Cardiac septum (tissue), 1 donor: Measurements from ENCODE around the gene BRAF. TPM values are rescaled to one million over a fixed set of nuclear protein-coding genes. Genes with fewer than 3 reads are reported as not detected.
"Not testable (repeated sequence)": the region's sequence is repeated elsewhere in the genome, so short reads cannot be mapped to it uniquely, and the experiment has no call there.

Experiments used
- DNase-seq: peaks from one replicate; pipeline ENCODE4 v3.0.0-alpha.2; 2020; ENCODE audit warnings: low spot score
- intact Hi-C: fragments of 100-400 bp; cut with DNase I; formaldehyde crosslinking; loops from one replicate; pipeline ENCODE4 v1.14.0; 2022
- total RNA-seq: library from RNA; stranded (reverse); fragmentation: NEBNext Ultra II Directional; extraction: Animal tissue kit (Norgen Biotek cat#: 25700); gene quantifications from one replicate; pipeline ENCODE4 v1.2.1, GENCODE V29; 2021
- donor health status: DM: no; HTN: no; CAD: no.

The BRAF gene
- total RNA-seq, 1 donor from 2014 or later: 35.0 TPM

DNA sequence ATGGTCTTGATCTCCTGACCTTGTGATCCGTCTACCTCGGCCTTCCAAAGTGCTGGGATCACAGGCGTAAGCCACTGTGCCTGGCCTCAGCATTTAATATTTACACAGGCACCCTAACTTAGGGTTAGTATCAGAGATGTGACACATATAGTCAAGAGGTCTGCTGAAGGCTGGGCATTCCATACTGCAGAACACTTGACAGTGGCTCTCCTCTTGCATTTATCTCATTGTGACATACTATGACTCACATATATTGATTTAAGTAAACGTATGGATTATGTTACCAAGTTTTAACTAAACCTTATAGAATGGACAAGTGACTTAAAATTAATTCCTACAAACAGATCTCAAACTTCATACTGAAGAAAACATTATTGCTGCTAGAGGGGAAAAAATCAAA, 36.6 kb downstream of the BRAF start:
- intact Hi-C loops: no loop called here
- no peak for DNase-seq

DNA sequence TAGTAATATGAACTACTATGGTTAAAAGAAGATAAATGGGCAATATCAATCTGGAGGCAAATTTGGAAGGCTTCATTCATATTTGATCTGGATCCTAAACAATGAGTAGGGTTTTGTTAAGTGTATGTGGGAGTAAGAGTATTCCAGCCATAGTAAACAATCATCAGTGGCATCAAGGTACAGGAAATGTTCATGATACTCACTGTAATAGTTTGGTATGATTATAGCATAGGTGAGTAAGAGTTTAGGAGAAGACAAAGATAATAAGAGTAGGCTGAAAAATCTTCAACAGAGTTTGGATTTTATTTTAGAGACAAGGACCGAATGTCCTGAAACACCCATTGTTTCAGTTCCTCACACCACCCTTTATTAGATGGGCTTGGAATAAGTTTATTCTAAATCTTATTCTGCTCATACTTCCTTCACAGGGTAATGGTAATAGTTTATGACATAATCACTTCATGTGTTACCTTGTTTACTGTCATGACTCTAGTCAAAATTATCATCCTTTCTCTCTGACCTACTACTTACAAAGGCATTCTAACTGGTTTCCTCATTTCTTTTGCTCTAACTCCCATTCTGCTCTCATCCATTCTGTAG, 38.9 kb downstream of the BRAF start:
- DNase-seq: no peak
- intact Hi-C loops: no loop called here

DNA sequence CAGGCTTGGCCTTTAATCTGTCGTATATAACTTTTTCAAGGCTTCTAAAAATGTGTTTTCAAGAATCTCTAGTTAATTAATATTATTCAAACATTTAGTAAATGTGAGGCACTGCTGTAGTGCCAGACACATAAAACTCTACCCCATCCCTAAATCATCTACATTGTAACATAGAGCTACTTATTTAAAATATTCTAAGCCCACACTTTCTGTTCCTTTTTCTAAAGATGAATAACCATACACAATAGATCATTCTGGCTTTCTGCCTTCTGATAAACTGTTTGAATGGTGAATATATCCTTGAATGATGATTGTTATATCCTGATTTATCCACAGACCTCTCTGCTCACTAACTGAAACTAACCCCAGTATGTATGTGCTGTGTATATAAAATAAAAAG, 41.4 kb downstream of the BRAF start:
- DNase-seq: no peak
- intact Hi-C loops: no loop called here

DNA sequence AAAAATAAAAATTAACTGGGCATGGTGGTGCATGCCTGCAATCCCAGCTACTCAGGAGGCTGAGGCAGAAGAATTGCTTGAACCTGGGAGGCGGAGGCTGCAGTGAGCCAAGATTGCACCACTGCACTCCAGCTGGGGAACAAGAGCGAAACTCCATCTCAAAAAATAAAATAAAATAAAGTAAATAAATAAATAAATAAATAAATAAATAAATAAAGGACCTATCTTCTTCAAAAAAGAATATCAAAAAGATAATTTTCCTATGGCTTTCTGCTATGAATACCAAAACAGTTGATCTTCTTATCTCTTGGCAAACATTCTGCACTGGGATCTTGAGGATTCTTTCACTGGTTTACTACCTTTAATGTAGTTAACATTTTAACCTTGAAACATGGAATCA, 41.9 kb downstream of the BRAF start:
- DNase-seq, intact Hi-C loops: not testable (repeated sequence)

DNA sequence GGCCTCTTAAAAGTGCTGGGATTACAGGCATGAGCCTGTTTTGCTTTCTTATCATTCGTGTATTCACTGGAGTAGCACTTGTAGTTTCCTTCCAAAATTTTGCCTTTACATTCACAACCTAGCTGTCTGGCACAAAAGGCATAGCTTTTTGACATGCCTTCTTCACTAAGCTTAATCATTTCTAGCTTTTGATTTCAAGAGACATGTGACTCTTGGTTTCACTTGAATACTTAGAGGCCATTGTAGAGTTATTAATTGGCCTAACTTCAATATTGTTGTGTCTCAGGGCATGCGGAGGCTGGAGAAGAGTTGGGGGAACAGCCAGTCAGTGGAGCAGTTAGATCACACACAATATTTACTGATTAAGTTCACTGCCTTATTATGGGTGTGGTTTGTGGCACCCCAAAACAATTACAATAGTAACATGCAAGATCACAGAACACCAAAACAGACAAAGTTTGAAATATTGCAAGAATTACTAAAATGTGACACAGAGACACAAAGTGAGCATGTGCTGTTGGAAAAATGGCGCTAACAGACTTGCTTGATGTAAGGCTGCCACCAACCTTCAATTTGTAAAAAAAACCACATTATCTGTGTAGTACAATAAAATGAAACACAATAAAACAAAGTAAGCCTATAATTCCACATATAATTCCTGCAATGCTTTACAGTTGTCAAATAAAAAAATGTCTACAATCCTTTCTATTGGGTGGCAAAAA, 43.1 kb downstream of the BRAF start:
- no peak for DNase-seq
- intact Hi-C loops: no loop called here

DNA sequence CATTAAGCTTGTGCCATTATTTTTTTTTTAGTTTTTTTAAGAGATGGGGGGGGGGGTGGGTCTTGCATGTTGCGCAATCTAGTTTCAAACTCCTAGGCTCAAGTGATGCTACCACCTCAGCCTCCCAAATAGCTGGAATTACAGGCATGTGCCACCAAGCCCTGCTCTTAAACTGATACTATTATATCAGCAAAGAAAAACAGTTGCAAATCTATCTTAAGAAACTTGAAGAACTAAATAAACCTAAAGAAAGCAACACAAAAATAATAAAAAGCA, 47.5 kb downstream of the BRAF start:
- no peak for DNase-seq
- intact Hi-C loops: loop anchor here (10.0 kb wide), 1 partner anchor 48 kb away; the partner anchor contains the start of gene BRAF

DNA sequence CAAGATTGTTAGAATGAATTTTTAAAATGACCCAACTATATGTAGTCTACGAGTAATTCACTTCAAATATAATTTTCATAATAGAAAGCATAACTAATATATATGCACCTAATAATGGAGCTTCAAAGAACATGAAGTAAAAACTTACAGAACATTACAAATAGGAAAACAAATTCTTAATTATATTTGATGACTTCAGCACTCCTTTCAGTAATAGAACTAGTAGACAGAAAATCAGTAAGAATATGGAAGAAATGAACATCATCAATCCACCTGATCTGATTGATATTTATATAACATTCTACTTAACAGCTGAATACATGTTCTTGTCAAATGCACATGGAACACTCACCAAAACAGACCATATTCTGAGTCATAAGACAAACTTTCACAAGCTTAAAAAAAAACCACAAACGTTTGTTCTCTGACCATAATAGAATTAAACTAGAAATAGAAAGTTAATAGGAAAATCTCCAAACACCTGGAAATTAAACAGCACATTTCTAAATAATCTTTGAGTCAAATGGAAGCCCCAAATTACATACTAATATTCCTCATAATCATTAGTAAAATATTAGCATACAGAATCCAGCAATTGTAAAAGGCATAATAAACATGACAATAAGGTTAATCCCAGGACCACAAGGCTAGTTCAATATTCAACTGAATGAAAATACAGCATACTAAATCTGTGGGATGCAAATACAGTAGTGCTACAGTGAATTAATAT, 48.0 kb downstream of the BRAF start:
- DNase-seq: no peak
- intact Hi-C loops: loop anchor here (10.0 kb wide), 1 partner anchor 48 kb away; the partner anchor contains the start of gene BRAF

DNA sequence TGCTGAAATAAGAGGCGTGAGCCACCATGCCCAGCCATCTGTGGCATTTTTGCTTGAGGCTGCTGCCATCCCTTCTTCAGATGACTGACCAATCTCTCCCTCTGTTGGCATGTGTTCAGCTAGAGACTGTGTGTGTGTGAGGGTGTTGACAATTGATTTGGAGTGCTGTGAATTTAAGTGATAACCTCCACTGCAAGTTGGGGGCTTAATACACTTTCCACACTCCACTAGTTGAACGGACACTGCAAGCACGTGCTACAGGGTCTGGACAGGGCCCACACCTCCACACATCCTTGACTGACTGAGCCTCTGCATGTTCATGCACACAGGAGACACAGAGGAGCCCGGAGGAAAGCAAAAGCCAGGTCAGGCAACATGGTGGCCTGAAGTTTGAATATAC, 51.3 kb downstream of the BRAF start:
- intact Hi-C loops: loop anchor here (10.0 kb wide), 1 partner anchor 51 kb away; the partner anchor contains the start of gene BRAF
- DNase-seq: no peak

DNA sequence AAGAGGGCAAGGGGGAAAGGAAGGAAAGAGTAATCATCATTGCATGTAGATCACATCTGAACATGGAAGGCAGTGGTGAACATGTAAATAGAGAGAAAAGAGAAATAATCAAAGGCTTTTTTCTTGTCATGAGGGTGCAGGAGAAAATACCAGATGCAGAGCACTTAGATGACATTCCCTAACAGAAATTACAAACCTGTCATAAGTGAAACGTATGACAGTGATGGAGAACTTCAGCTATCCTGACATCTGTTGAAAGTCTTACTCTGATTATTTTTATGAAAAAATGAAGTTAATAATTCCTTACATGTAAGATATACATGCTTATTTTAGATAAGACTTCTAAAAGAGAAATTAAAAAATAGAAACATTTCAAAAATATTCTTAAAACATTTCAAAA, 54.7 kb downstream of the BRAF start:
- intact Hi-C loops: loop anchor here (10.0 kb wide), 1 partner anchor 55 kb away; the partner anchor contains the start of gene BRAF
- no peak for DNase-seq

DNA sequence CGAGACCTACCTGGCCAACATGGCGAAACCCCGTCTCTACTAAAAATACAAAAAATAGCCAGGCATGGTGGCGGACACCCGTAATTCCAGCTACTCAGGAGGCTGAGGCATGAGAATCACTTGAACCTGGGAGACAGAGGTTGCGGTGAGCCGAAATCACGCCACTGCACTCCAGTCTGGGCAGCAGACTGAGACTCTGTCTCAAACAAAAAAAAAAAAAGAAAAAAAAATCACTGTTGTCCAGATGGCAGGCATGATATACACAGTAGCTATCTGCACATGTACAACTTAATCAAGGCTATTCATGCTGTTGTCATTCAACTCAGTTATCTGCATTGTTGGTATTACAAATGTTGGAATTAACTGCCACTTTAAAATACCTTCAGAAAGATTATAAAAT, 55.3 kb downstream of the BRAF start:
- DNase-seq: no peak
- intact Hi-C loops: no loop called here

DNA sequence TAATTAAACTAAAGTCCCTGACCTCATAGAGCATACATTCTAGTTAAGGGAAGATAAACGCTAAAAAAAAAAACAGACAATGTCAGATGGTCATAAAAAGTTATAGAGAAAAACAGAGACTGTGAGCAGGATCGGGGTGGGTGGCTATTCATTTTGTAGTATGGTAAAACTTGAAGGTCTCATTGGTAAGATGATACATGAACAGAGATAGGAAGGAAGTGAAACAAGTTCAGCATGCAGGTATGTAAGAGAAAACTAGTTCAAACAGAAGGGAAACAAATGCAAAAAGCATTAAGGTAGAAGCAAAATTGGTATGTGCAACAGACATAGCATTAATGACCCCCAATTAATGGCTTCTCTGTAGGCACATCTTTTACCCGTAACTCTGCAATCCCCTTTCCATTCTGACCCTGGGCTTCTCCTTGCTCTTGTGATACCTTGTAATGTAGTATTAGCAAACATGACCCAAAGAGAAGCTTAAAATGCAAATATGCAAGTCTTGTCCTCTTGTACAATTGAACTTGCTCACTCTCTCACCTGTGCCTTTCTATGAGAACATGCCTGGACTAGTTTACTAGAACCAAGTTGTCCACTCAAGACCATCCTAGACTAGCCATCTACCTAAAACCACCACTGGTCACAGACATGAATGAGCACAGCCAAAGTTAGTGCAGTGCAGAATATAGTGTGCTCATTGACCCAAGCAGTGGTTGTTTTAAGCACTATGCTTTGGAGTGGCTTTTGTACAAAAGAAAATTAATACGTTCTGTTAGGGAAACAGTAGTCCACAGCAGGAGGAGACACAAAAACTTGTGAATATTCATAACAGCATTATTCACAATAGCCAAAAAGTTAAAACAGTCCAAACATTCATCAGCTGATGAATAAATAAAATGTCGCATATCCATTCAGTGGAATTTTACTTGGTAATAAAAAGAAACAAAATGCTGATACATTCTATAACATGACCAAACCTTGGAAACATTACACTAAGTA, 57.0 kb downstream of the BRAF start:
- no peak for DNase-seq
- intact Hi-C loops: no loop called here

DNA sequence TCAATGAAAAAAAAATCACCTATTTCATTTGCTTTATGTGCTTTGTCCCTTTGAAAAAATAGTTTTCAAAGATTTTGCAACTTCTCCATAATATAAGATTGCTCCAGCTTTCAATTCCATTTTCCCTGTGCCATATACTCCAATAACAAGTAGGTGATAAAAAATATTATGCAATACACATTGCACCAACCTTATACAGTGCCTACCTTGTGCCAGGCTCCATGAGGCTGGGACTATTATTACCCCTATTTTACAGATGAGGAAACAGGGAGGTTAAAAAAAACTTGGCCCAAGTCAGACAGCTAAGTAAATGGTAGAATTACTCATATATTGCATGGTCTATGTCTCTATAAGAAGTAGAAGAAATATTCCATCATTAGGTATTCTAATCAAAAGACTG, 57.8 kb downstream of the BRAF start:
- DNase-seq: no peak
- intact Hi-C loops: no loop called here

DNA sequence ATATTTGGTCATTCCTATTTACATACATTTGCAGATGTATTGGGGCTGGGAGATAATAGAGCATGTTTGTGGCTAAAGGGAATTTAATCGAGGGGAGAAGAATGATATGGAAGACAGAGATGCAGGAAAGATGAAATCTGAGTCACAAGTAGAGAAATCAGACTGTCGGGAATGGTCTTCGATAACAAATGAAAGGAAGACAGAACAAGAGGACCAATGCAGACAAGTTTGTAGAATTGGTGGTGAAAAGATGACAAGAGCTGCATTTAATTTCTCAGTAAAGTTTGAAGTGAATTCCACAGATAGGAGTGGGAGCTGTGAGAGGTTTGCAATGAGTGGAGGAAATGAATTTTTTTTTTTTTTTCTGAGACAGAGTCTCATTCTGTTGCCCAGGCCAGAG, 60.0 kb downstream of the BRAF start:
- intact Hi-C loops: no loop called here
- no peak for DNase-seq

DNA sequence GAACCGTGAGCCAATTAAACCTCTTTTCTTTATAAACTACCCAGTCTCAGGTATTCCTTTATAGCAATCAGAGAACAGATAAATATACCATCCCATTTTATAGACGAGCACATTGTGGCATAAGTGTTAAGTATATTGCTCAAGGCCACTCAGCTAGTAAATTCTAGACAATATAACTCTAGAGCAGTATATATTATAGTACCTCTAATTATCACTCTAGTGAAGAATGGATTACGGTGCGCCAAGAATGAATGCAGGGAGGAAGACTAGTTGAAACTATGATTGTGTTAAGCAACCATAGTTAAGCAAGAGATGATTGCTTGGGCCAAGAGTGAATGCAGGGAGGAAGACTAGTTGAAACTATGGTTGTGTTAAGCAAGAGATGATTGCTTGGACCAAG, 60.9 kb downstream of the BRAF start:
- intact Hi-C loops: no loop called here
- no peak for DNase-seq

DNA sequence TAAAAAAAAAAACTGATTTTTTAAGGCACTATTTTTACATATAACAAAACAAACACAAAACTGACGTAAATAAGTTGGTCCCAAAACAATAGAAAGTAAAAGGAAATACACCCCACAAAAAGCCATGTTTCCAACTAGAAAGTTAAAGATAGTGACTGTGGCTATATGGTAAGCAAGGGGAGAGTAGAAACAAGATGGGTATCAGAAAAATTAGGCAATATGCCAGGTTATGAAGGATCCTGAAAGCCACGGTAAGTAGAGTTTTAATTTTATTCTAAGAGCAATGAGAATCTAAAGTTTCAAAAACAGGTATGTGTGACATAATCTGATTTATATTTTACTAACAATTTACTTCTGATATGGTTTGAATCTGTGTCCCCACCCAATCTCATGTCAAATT, 61.5 kb downstream of the BRAF start:
- intact Hi-C loops: no loop called here
- no peak for DNase-seq

DNA sequence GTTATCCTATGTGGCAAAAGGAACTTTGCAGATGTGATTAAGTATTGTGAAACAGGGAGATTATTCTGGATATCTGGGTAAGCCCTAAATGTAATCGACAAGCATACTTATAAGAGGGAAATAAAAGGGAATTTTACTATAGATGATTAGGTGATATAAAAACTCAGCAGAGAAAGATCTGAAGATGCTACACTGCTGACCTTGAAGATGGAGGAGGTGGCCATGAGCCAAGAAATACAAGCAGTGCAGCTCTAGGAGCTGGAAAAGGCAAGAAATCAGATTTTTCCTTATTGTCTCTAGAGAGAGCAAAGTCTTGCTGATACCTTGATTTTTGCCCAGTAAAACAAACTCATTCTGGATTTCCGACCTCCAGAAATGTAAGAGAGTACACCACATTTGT, 67.7 kb downstream of the BRAF start:
- no peak for DNase-seq
- intact Hi-C loops: no loop called here

DNA sequence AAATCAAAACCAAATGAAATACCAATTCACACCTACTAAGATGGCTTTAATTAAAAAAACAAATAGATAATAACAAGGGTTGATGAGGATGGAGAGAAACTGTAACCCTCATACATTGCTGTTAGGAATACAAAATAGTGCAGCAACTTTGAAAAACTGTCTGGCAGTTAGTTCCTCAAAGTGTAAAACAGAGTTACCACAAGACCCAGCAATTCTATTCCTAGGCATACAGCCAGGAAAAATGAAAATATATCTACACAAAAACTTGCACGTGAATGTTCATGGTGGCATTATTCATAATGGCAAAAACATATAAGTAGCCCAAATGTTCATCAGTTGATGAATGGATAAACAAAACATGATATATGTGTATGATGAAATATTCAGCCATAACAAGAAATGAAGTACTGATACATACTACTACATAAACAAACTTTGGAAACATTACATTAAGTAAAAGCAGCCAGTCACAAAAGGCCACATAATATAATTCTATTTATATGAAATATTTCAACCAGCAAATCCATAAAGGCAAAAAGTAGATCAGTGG, 83.5 kb downstream of the BRAF start:
- intact Hi-C loops: no loop called here
- no peak for DNase-seq

DNA sequence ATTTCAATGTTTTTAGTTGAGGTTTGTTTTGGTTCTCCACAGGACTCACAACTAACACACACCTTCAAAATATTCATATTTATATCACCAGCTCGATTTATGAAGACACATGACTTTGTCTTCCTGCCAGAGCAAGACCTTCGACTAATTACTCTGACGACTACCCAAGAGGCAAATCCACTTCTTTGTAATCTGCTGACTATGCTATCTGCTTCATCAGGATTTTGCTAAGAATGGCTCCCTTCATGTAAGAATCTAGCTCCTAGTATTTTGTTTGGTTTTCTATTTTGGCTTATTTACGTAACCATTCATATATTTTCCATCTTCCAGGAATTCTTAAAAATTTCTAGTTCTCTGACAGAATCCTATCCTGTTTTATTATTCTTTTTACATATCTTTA, 93.0 kb downstream of the BRAF start:
- intact Hi-C loops: no loop called here
- DNase-seq: no peak

DNA sequence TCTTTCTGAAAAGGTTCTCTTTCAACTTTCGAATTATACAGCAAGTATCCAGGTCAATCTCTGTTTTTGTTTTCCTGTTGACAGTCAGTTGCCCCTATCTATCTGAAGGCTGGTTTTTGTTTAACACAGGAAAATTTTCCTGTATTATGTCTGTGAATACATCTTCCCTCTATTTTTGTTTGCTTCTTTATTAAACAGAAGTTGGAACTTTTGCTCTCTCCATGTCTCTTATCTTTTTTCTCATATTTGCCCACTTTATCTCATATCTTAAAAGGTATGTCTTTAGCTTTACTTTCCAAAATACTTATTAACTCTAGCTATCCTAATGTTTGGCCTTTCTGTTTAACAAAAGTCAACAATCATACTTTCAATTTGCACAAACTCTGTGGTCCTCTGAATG, 95.0 kb downstream of the BRAF start:
- no peak for DNase-seq
- intact Hi-C loops: no loop called here

DNA sequence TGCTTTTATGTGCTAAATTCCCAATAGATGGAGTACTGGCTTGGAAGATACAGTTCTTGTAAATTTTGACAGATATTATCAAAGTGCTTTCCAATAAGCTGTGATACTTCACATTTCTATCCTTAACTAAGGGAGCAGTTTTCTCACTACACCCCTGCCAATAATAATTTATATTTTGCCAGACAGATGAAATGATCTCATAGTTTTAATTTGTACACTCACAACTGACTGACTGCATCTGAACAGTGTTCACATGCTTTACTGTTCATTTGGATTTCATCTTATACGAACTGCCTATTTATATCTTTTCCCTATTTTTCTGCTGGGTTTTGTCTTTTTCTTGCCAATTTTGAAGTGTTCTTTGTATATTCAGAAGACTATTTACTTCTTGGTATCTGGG, 96.0 kb downstream of the BRAF start:
- intact Hi-C loops: no loop called here

More for the DNA sequence above, 96.0 kb downstream of the BRAF start:
- no peak for DNase-seq
